GM23338 (cell line): ENCODE results near the gene SND1.

Experiments
- CTCF ChIP-seq, 2 experiments: fragments of 200-600 bp in 1 of 2; sonication (generic) in 1 of 2; conservative IDR thresholded peaks; 2 replicates each; pipeline versions ENCODE4 v1.5.1 to v1.6.1; 2016 to 2017; ENCODE audit warnings: antibody characterized with exemption in 2 of 2, low read depth in 2 of 2, mild to moderate bottlenecking in 2 of 2, moderate library complexity in 1 of 2
- EZH2 ChIP-seq: fragments of 200-600 bp; sonication (generic); IDR thresholded peaks from one replicate; pipeline ENCODE4 v1.8.0; 2017; ENCODE audit warnings: antibody characterized with exemption, mild to moderate bottlenecking, low read depth; ENCODE audit not compliant: unreplicated experiment
- NANOG ChIP-seq: IDR thresholded peaks from 2 replicates; pipeline ENCODE4 v1.6.1; 2016; ENCODE audit warnings: antibody characterized with exemption, borderline replicate concordance
- POLR2AphosphoS5 ChIP-seq: IDR thresholded peaks from 2 replicates; pipeline ENCODE4 v1.6.1; 2016; ENCODE audit warnings: antibody characterized with exemption, low read depth

DNA sequence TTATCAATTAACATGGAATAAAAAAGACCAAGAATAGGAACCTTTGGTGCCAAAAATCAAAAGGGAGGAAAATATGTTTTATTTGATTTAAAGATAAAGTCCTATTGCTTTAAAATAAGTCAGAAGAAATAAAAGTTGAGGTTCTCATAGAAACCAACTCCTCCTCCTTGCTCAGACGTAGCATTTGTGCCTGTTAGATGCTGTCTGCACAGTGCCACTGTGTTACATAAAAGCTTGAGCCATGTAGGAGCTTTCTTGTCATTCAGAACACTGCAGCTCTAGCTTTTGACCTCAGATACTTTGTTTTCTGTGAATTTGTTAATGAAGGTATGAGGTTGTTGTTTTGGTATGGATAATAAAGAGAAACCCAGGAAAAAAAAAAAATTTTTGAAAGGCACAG is 328.9 kb downstream of the SND1 start:
- TF ChIP-seq CTCF (conservative IDR thresholded peaks at IDR 0.05; ENCODE audit: low read depth in 2 of 2) (no peak), EZH2 (no peak), POLR2AphosphoS5 (no peak), NANOG (no peak)
